Ovary (tissue), 9 donors: Measurements from ENCODE around the gene ZBTB14. TPM values are rescaled to one million over a fixed set of nuclear protein-coding genes. Genes with fewer than 3 reads are reported as not detected.

Source experiments
- DNase-seq, 5 donors: peaks; one replicate each; pipeline ENCODE4 v3.0.0-alpha.2; 2019 to 2020
- H3K27ac ChIP-seq, 2 donors: fragments of 200-600 bp; one replicate each; pipeline versions ENCODE4 v1.5.1 to v1.8.0; 2019 to 2022
- H3K27me3 ChIP-seq: fragments of 200-600 bp; one replicate; pipeline ENCODE4 v1.8.0; 2022
- H3K36me3 ChIP-seq: fragments of 200-600 bp; sonication (generic); one replicate; pipeline ENCODE4 v1.5.1; 2019
- H3K4me1 ChIP-seq: one replicate; pipeline ENCODE4 v1.8.1; 2013; ENCODE audit warnings: mild to moderate bottlenecking, moderate library complexity; ENCODE audit not compliant: insufficient read depth
- H3K4me3 ChIP-seq: fragments of 200-600 bp; sonication (generic); one replicate; pipeline ENCODE4 v1.5.1; 2017
- H3K9me3 ChIP-seq, 2 donors: fragments of 200-600 bp in 1 of 2; sonication (generic) in 1 of 2; one replicate each; pipeline versions ENCODE4 v1.5.1 to v1.8.1; 2013 to 2019; ENCODE audit warnings: mild to moderate bottlenecking in 1 of 2, moderate library complexity in 1 of 2
- EP300 ChIP-seq: sonication (generic); formaldehyde crosslinking; IDR thresholded peaks from one replicate; pipeline ENCODE4 v1.6.1; 2017; ENCODE audit warnings: antibody characterized with exemption
- POLR2A ChIP-seq: fragments of 450-650 bp; IDR thresholded peaks from one replicate; pipeline ENCODE4 v1.6.1; 2017; ENCODE audit warnings: antibody characterized with exemption, mild to moderate bottlenecking, moderate library complexity
- WGBS, 3 donors: extraction: QIAGEN DNeasy Blood & Tissue Kit in 1 of 3; methylation state at CpG; one replicate each; pipeline versions ENCODE4 v1.1.5 to v1.1.7; 2013 to 2017; 5-methylcytosine and 5-hydroxymethylcytosine counted together
- intact Hi-C, 4 donors: fragments of 100-400 bp; cut with DNase I; formaldehyde crosslinking; loops; one replicate each; pipeline versions ENCODE4 v1.11.0 to v1.15.1; 2022 to 2023
- polyA plus RNA-seq, 2 donors: library from polyadenylated mRNA; stranded (reverse); fragments of 200-250 nt in 1 of 2; fragments of 350-450 nt in 1 of 2; fragmentation: Illumina TruSeq in 1 of 2; extraction: RNeasy Lipid Tissue Mini Kit (QIAGEN cat#74804) in 1 of 2; gene quantifications; one replicate each; pipeline ENCODE4 v1.2.3, GENCODE V29; 2013 to 2014
- total RNA-seq, 7 donors: library from RNA; depleted of rRNA in 2 of 7; stranded (reverse); fragments of >200 nt in 2 of 7; fragmentation: NEBNext Ultra II Directional in 3 of 7; extraction: Animal tissue kit (Norgen Biotek cat#: 25700) in 3 of 7; gene quantifications; one replicate each; pipeline versions ENCODE4 v1.1.0 to v1.2.4, GENCODE V29; 2016 to 2023
- TF ChIP-seq, protein P1 (sequence below), 3 donors: fragments of 450-650 bp in 2 of 3; fragments of 200-600 bp in 1 of 3; IDR thresholded peaks; one replicate each; pipeline versions ENCODE4 v1.5.1 to v1.8.0; 2016 to 2022; ENCODE audit warnings: antibody characterized with exemption in 3 of 3, mild to moderate bottlenecking in 1 of 3
- donor health status: DM: no; HTN: no; CAD: no; lungs with moderate emphysema.
- donor health status: DM: no; HTN: no; CAD: no.
- donor health status: Bipolar disorder and iron deficiency.
- donor health status: DM: yes; HTN: yes; CAD: no.
- donor health status: DM: no; HTN: no; CAD: no.
- donor health status: DM: yes; HTN: yes; CAD: no.

Gene ZBTB14
- total and polyA plus RNA-seq, 9 donors, result 6.3 to 17.5 (median 14.5) TPM

DNA sequence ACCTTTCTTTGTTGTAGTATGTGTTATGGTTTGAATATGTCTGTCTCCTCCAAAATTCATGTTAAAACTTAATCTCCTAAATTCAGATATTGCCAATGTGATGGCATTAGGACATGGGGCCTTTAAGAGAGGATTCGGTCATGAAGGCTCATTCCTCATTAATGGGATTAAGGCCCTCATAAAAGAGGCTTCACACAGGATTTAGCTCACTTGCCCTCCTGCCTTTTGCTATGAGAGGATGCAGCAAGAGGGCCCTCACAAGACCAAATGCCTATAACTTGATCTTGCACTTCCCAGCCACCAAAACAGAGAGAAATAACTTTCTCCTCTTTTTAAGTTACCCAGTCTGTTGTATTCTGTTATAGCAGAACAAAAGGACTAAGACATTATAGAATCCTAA is 19.7 kb downstream of the ZBTB14 start:
- intact Hi-C loops, result no loop called here
- Histone ChIP-seq H3K27ac (no peak overlapping the region), H3K27me3 (no peaks in the 10 kb centered on the region), H3K4me1 (no peaks in the 10 kb centered on the region), H3K36me3 (no peaks in the 10 kb centered on the region), H3K4me3 (no peak overlapping the region), H3K9me3 (no peaks in the 10 kb centered on the region)
- no peak for TF ChIP-seq POLR2A
- TF ChIP-seq, protein P1, sequence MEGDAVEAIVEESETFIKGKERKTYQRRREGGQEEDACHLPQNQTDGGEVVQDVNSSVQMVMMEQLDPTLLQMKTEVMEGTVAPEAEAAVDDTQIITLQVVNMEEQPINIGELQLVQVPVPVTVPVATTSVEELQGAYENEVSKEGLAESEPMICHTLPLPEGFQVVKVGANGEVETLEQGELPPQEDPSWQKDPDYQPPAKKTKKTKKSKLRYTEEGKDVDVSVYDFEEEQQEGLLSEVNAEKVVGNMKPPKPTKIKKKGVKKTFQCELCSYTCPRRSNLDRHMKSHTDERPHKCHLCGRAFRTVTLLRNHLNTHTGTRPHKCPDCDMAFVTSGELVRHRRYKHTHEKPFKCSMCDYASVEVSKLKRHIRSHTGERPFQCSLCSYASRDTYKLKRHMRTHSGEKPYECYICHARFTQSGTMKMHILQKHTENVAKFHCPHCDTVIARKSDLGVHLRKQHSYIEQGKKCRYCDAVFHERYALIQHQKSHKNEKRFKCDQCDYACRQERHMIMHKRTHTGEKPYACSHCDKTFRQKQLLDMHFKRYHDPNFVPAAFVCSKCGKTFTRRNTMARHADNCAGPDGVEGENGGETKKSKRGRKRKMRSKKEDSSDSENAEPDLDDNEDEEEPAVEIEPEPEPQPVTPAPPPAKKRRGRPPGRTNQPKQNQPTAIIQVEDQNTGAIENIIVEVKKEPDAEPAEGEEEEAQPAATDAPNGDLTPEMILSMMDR (IDR thresholded peaks at IDR 0.05), result no peak
- no peak for TF ChIP-seq EP300
- no peak for DNase-seq
- 16 to 50% (median 32%) methylated on average over 1 of the region's 1 CpG for WGBS, 3 donors

DNA sequence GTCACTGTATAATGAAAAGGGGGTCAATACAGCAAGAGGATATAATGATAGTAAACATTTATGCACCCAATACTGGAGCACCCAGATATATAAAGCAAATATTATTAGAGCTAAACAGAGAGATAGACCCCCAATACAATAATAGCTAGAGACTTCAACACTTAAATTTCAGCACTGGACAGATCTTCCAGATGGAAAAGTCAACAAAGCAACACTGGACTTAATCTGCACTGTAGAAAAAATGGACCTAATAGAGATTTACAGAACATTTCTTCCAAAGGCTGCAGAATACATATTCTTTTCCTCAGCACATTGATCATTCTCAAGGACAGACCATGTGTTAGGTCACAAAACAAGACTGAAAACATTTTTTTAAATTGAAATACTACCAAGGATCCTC is 26.7 kb downstream of the ZBTB14 start:
- H3K4me1 ChIP-seq, result no peaks in the 10 kb centered on the region
- H3K9me3 ChIP-seq, result no peaks in the 10 kb centered on the region
- TF ChIP-seq, protein P1 (IDR thresholded peaks at IDR 0.05), result no peak
- no peak for TF ChIP-seq POLR2A
- no peak for TF ChIP-seq EP300
- no peak overlapping the region for H3K27ac ChIP-seq
- H3K4me3 ChIP-seq, result no peak overlapping the region
- intact Hi-C loops, result no loop called here
- DNase-seq, result no peak
- no peaks in the 10 kb centered on the region for H3K27me3 ChIP-seq
- no peaks in the 10 kb centered on the region for H3K36me3 ChIP-seq

DNA sequence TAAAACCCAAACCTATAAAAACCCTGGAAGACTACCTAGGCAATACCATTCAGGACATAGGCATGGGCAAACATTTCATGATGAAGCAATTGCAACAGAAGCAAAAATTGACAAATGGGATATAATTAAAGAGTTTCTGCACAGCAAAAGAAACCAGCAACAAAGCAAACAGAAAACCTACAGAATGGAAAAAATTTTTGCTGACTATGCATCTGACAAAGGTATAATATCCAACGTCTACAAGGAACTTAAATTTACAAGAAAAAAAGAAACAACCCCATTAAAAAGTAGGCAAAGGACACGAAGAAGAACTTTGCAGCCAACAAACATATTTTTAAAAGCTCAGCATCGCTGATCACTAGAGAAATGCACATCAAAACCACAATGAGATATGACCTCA is 28.8 kb downstream of the ZBTB14 start:
- H3K27ac ChIP-seq, result no peak overlapping the region
- no peak for TF ChIP-seq POLR2A
- DNase-seq, result no peak
- intact Hi-C loops, result no loop called here
- H3K4me3 ChIP-seq, result no peak overlapping the region
- no peaks in the 10 kb centered on the region for H3K36me3 ChIP-seq
- H3K9me3 ChIP-seq, result no peaks in the 10 kb centered on the region
- no peaks in the 10 kb centered on the region for H3K27me3 ChIP-seq
- no peaks in the 10 kb centered on the region for H3K4me1 ChIP-seq
- WGBS, 3 donors, result 71 to 83% (median 72%) methylated on average over 3 of the region's 3 CpGs

DNA sequence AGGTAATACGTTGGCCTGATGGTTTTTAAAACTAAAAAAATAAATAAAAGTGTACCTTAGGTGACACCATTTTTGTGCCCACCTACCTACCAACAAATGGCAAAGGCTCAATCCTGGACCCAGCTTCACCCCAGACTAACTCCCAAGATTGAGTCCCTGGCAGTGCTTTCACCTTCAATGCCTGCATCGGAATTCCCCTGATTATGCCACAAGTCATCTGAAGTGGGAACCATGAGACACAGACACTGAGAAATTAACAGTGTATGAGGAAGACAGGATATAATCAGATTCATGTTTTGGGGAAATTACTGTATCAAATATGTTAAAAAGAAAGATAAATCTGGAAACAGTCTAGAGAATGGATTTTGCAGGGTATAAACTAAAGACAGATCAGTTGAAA is 41.6 kb downstream of the ZBTB14 start:
- TF ChIP-seq POLR2A, result no peak
- no peak for TF ChIP-seq EP300
- TF ChIP-seq, protein P1 (IDR thresholded peaks at IDR 0.05), result no peak
- no peaks in the 10 kb centered on the region for H3K9me3 ChIP-seq
- 59 to 77% (median 76%) methylated on average over 2 of the region's 2 CpGs for WGBS, 3 donors
- no peak overlapping the region for H3K27ac ChIP-seq
- H3K4me1 ChIP-seq, result no peaks in the 10 kb centered on the region
- H3K36me3 ChIP-seq, result no peaks in the 10 kb centered on the region
- H3K4me3 ChIP-seq, result no peak overlapping the region
- intact Hi-C loops, result no loop called here
- no peak for DNase-seq
- no peaks in the 10 kb centered on the region for H3K27me3 ChIP-seq

DNA sequence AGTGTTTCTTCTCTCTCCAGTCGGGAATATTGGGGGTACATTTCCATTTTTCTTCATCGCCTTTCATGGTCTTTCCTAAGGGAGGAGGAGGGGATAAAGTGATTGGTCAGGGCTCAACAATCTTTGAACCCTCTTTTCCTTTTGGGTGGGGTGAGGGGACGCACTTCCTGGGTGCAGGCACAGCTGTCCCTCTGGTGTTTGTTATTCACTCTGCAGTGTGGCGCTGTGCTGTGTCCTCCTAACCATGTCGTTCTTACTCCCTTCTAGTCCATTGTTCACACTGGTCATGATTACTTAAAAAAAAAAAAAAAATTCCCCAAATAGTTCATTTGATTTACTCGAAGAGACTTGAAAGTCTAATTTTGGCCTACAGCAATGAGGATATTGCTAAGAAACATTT is 44.4 kb downstream of the ZBTB14 start:
- no peaks in the 10 kb centered on the region for H3K4me1 ChIP-seq
- DNase-seq, result no peak
- TF ChIP-seq, protein P1 (IDR thresholded peaks at IDR 0.05), result no peak
- TF ChIP-seq POLR2A (no peak), EP300 (no peak)
- no peaks in the 10 kb centered on the region for H3K9me3 ChIP-seq
- no peaks in the 10 kb centered on the region for H3K27me3 ChIP-seq
- 75 to 84% (median 77%) methylated on average over 6 of the region's 6 CpGs for WGBS, 3 donors
- intact Hi-C loops, result no loop called here
- no peaks in the 10 kb centered on the region for H3K36me3 ChIP-seq
- H3K4me3 ChIP-seq, result no peak overlapping the region
- no peak overlapping the region for H3K27ac ChIP-seq
